Left renal pelvis (tissue), 4 donors: Measurements from ENCODE around the gene ROR1. TPM values are rescaled to one million over a fixed set of nuclear protein-coding genes. Genes with fewer than 3 reads are reported as not detected.

Source experiments
- DNase-seq, 4 donors: peaks; one replicate each; pipeline ENCODE4 v3.0.0-alpha.2; 2013; ENCODE audit warnings: low read depth in 4 of 4, low spot score in 3 of 4
- polyA plus RNA-seq, 4 donors: library from polyadenylated mRNA; unstranded; fragments of 120-200 nt; gene quantifications; one replicate each; pipeline ENCODE4 v1.2.1, GENCODE V29; 2013; ENCODE audit not compliant: insufficient read length in 4 of 4

Gene ROR1
- polyA plus RNA-seq, 4 donors, result 28.2 to 116 (median 39.3) TPM

- no peak for DNase-seq
These were observed 267.7 kb downstream of the ROR1 start for GRCh38 chr1:64041371-64042131.

DNA sequence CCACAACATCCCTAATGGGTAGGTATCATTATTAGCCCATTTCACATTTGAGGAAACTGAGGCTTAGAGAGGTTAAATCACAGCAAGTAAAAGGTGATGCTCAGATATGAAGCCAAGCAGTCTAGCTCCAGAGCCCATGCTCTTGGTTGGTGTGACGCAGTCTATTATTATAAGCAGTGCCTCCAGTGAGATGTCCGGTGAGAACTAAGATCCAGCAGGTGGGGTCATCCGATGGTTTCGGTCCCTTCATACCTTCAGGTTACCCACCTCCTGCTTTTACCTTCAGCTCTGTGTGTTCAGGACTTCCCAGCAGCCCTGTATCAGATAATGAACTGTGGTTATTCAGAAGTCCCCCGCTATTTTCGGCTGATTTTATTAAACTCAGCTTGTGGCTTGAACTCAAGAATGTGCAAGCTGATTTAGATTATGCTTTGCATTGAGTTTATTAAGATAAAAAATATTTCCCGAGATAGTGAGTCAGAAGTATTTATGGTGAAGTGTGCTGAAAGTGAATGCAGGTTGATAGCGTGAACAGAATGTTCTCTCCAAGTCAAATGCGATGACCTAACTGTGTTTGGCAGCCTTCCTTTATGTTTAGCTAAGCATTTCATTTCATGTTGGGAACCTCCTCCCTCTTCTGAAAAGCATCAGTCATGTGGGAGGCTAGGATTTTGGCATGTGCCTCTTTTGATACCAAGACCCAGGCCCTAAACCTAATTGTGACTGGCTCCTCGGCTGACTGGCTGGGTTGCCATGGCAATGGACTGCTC, 268.7 kb downstream of the ROR1 start:
- no peak for DNase-seq

DNA sequence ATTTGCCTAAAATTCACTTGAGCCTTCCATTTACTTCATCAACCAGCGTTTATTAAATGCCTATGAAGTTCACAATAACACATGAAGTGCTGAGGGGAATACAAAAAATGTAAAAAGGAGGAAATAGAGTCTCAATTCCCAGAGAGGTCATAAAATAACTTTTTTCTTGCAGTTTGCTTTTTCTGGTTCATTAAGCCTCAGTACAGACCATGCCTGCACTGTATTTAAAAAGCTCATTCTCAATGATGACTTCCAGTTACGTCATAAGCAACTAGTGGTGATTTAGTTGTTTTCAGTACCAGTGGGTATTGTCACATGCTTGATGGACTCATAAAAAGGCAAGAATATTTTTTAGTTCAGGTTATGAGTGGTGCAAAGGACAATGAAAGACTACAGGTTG, 269.5 kb downstream of the ROR1 start:
- DNase-seq, result no peak

- DNase-seq, result no peak
These were observed 270.2 kb downstream of the ROR1 start for GRCh38 chr1:64043976-64044375.

- no peak for DNase-seq
These were observed 272.4 kb downstream of the ROR1 start for GRCh38 chr1:64046243-64046642.

GRCh38 chr1:64046891-64047290, 273.1 kb downstream of the ROR1 start:
- no peak for DNase-seq

GRCh38 chr1:64047549-64047996, 273.8 kb downstream of the ROR1 start:
- DNase-seq, result no peak

DNA sequence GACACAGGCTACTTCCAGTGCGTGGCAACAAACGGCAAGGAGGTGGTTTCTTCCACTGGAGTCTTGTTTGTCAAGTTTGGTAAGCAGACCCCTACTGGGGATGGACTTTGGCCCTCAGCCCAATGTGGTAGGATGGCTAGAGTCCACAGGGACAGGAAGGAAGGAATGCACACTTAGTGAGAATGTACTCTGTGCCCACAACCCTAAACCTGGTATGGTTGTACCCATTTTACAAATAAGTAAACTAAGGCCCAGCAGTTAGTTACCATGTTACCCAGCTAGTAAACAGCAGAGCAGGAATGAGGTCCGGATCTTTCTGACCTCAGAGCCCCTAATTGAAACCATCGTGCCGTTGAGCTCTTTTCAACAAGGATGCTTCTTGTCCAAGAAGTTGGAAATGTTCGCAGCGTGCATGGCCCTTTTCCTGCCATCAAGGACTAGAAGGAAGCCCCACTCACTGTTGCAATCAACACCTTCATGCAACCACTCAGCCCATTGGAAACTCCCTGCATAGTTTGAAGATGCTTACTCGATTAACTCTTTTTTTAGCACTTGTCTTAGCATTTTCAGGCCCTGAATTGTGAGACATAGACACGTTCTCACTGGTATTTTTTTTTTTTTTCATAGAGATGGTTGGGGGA, 276.2 kb downstream of the ROR1 start:
- DNase-seq, result no peak

GRCh38 chr1:64050601-64051000, 276.8 kb downstream of the ROR1 start:
- DNase-seq, result no peak

- DNase-seq, result no peak
These were observed 278.0 kb downstream of the ROR1 start for GRCh38 chr1:64051796-64052195.

DNA sequence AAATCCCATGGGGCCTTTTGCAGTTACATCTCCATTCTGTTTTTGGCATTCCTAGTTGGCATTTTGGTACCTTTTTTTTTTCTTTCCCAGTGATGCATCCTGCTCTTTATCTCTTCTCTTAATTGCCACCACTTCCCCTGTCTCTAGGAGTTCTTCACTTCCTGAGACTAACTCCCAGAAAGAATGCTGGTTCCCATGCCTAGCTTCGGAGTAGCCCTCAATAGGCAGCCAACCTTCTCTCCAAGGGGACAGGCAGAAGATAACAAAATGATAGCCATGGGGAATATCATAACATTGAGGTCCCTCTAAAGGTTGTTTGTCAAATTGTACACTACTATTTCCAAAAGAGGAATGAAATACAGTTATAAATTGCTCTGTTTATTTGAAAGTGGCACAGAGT, 279.0 kb downstream of the ROR1 start:
- DNase-seq, result no peak

- DNase-seq, result no peak
These were observed 281.5 kb downstream of the ROR1 start for GRCh38 chr1:64055310-64055709.

DNA sequence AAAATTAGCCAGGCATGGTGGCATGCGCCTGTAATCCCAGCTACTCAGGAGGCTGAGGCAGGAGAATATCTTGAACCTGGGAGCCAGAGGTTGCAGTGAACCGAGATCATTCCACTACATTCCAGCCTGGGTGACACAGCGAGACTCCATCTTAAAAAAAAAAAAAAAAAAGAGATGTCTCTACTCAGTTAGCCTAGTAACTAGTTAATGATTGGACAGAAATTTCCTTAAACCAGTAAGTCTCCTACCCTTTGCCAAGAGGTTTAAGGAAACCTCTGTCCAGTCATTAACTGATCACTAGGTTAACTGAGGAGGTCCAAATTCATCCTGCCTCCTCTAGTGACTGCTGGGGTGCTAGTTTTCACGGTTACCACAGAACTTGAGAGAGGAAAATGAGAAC, 285.7 kb downstream of the ROR1 start:
- no peak for DNase-seq

DNA sequence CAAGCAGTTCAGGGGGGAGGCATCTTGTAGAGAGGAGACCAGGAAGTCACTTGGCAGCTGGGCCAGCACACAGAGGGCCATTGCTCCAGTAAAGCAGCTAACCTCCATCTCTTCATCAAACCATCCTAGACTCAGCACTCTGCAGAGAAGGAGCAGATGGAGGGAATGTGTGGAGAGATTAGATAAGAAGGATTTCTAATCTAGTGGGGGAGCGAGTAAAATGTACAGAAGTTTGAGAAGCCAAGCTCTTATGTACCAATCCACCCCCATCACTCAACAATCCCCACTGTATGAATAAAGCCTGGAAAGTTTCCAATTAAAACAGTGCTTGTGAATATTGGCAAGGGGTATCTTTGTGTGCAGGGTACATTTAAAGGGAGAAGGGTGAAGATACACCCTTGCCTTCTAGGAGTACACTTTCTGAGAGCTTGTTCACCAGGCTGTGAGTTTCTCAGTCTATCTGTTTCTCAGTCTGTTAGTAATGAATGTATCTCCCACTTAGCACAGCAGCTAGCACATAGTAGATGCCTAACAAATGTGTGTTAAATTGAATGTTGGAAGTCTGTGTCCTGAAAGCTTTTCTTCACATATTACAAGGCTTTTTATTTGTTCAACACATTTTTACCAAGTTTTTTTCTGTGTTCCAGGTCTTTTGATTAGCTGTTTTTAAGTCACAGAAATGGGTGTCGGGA, 286.9 kb downstream of the ROR1 start:
- no peak for DNase-seq

GRCh38 chr1:64061430-64062104, 287.8 kb downstream of the ROR1 start:
- DNase-seq, result no peak

GRCh38 chr1:64062529-64062928, 288.7 kb downstream of the ROR1 start:
- DNase-seq, result no peak

GRCh38 chr1:64062941-64063581, 289.2 kb downstream of the ROR1 start:
- DNase-seq, result no peak

DNA sequence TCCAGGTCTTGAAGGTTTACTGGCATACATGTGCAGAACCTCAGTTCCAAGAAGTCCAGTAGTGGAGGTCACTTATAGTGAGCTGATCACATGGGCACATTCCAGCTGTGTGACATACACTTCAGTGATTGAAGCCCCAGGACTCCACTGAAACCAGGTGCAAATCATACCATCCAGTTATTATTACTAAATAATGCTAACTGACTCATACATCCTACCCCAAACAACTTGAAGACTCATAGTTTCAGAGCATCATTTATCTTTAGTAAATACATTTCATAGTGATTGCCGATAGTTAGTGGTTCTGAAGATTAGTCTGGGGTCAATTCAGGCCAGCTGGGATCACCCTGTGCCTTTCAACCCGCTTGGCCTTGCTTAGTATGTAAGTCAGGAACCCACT, 291.8 kb downstream of the ROR1 start:
- DNase-seq, result no peak

GRCh38 chr1:64072089-64072793, 298.4 kb downstream of the ROR1 start:
- no peak for DNase-seq
